Cerebellar cortex (tissue), 1 donor: ENCODE results near the gene TIMM23.
A peak's percentile ranks its signal among the peaks of the same experiment; 100 is the strongest.
"Not testable (repeated sequence)": the region's sequence is repeated elsewhere in the genome, so short reads cannot be mapped to it uniquely, and the experiment has no call there.

ENCODE experiments used
- DNase-seq: peaks from one replicate; pipeline ENCODE4 v3.0.0-alpha.2; 2015; ENCODE audit warnings: low spot score

Gene TIMM23

DNA sequence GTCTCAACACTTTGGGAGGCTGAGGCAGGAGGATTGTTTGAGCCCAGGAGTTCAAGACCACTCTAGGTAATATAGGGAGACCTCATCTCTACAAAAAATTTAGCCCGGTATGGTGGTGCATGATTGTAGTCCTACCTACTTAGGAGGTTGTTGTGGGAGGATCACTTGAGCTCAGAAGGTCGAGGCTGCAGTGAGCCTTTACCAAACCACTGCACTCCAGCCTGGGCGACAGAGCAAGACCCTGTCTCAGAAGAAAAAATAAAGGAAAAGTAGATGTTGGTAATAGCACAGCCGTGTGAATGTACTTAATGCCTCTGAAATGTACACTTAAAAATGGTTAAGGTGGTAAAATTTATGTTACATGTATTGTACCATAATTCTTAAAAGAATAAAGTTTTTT is 25.3 kb downstream of the TIMM23 start:
- no peak for DNase-seq

DNA sequence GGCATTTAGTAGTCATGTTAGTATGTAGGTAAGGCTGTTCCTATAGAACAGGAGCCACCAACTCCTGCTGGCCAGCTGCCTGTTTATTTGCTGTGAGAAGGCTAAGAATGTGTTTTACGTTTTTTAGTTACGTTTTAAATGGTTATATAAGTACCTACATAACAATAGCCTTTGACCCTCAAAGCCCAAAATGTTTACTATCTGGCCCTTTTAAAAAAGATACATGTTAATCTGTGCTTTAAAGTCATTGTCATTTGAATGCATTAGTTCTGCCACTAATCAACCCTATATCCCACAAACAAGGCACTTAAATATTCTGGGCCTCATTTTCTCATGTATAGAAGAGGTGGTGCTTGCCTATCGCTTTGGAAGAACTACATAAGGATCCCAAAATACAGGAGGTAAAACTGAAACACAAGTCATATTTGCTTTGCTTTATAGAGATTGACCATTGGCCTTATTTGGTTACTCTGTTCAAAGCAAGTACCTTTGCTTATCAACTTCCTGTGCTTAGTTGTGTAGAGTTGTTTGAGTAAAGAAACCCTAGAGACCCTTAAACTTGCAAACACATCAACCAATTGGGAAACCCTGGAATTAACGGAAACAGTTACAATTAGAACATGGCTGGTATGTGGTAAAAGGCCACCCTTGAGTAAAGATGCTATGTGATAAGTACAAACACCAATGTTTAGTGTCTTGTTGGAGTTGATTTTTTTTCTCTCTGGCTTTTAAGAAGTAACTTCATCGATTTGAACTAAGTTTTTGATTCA is 25.9 kb downstream of the TIMM23 start:
- no peak for DNase-seq

DNA sequence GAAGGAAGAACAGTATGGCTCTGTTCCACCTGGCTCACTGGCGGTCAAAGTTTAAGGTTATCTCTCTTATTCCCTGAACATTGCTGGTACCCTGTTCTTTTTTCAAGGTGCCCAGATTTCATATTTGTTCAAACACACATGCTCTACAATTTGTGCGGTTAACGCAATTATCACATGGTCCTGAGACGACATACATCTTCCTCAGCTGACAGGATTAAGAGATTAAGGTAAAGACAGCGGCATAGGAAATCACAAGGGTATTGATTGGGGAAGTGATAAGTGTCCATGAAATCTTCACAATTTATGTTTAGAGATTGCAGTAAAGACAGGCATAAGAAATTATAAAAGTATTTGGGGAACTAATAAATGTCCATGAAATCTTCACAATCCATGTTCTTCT is 27.7 kb downstream of the TIMM23 start:
- DNase-seq = not testable (repeated sequence)

DNA sequence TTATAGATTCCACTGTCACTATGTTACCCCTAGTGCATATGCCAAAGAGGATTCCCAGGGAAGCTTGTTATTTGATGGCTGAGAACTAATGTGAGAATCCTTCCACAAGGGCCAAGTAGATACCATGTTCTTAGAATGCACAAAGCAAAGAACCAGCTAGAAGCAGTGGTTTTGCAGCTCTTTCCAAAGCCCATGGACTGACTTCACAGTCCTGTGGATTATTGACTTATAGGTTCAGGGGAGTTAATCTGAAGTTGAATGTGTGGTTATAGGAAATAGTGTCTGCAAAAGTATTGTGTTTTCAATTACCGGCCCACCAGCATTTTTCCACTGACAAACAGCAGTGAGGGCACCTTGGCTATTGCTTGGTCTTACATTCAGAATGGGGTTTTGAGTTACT is 28.2 kb downstream of the TIMM23 start:
- no peak for DNase-seq

DNA sequence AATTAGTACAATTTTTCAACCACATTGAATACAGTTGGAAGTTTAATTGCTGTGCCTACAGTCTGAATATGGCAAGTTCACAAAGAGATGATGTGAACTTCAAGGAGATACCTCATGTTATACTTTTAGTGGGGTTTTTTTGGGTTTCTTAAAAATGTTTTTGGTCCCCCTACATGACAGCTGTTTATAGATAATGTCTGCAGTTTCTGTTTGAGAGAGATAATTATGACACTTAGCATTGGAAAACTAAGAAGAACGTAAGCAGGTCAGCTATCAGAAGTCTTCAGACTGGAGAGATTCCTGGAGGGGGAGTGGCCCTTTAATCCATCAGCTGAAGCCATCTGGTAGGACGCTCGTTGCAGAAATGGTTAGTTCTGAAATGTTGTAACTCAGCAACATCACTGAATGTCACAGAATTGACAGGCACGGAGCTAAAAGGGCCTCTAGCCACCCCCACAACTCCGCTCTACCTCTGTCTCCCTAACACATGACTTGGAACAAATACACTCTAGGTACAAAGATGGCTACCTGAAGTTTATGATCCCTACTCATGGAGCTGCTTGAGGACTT is 29.0 kb downstream of the TIMM23 start:
- DNase-seq = no peak

DNA sequence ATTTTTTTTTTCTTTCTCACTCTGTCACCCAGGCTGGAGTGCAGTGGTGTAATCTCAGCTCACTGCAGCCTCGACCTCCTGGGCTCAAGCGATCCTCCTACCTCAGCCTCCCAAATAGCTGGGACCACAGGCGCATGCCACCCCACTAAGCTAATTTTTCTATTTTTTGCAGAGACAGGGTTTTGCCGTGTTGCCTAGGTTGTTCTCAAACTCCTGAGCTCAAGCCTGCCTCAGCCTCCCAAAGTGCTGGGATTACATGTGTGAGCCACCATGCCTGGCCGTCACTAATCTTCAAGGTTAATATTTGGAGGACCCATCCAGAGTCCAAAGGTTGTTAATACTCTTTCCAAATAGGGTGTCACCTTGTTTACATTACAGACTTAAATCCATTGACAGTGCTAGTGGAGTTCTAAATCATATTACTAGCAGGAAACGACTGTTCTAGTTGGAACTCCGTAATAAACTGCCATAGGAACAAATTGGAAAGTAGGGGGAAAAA is 29.9 kb downstream of the TIMM23 start:
- DNase-seq = not testable (repeated sequence)

DNA sequence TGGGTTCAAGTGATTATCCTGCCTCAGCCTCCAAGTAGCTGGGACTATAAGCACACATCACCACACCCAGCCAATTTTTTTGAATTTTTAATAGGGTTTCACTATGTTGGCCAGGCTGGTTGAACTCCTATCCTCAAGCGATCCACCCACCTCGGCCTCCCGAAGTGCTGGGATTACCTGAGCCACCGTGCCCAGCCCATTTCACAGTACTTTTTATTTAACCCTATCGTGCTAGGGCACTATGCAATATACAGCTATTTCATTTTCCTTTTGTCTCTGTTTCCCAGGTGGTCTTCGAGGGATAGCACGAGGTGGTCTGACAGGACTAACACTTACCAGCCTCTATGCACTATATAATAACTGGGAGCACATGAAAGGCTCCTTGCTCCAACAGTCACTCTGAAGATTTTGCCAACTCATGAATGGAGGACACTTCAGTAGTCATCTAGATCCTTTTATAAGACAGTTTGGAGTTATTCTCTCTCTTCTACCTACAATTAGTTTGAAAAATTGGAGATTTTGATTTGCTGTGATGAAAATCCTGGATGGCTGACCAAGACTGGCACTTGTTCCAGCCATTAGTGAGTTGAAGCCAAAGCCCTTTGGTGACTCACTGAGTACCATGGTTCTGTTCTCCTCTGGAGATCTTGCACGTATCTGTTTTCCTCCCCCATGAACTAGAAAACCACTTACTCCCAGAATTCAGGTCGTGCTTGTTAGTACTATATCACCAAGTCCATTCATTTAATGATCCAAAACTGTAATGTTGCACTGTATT is 30.8 kb downstream of the TIMM23 start:
- no peak for DNase-seq

DNA sequence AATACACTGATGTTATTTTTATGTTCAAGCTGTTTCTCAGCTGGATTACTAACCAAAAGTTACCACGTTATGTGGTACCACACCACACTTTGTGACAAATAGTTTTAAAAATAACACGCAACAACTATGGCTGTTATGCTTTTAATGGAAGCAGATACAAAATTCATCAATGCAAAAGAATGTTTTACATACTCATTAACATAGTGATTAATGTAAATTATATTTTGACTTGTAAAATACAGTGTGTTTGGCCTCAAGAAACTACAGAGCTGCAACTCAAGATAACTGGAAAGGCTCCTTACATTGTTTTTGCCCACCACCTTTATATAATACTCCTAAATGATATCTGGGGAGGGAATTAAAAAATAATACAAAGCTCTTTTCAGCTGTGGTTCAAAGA is 32.7 kb downstream of the TIMM23 start:
- DNase-seq = no peak

DNA sequence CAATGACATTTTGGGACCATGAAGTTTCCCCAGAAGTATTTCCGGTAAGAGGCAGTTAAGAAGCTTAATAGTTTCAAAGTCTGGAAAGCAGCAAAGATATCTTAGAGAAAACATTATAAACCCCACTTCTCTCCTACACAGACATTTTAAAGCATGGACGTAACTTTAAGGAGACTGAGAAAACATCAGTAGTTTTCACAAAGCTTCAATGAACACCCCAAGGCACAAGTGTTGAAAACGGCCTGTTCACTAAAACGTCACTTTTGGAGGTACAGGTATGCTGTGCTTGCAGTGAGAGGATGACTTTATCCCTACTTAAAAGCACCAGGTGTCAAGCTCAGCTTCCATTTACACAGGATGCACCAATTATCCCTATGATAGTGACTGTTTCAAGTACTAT is 33.1 kb downstream of the TIMM23 start:
- DNase-seq = no peak

DNA sequence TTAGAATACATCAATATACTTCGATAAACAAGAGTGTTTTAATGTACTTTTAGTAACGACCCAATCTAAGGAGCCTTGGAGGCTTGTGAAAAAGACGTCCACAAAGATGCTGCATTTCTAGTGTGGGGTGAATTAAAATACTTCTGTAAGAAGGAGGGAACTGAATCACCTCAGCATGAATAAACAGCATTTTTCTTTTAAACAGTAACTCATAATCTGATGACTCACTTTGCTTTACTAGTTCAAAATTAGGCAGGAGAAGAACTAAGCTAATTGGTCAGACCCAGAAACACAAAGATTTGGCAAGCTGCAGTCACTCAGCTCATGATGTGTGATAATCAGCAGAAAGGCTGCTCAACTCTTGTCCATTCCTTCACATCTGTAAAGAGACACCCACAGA is 33.9 kb downstream of the TIMM23 start:
- no peak for DNase-seq

DNA sequence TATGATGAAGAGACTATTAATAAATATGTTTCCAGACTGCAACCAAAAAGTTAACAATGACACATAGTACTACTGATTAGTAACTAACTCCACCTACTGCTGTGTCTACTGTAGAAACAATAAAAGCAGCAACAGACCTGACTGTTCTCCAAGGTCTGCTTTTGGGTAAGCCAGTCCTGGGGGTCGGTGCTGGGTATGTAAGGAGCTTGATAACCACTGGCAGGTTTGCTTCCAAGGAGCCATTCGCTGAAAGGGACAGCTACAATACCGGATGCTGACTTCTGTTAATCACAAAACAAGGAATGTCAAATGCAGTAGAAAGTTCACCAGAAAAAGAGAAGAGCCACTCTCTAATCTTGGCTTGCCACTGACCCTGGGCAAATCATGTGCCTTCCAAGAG is 40.5 kb downstream of the TIMM23 start:
- no peak for DNase-seq

DNA sequence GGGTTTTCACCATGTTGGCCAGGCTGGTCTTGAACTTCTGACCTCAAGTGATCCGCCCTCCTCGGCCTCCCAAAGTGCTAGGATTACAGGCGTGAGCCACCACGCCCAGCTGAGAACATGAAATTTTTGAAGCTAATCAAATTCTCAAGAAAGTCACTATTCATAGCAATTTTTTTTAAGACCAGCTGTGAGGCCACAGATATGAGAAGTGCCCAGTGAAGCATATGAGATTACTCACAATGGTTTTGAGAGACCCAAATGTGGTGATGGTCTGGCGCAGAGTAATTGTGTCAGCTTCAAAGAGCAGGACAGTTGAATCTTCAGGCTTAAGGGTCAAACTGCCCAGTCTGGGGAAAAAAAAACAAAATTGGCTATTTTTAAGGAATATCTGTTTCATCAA is 41.9 kb downstream of the TIMM23 start:
- no peak for DNase-seq

DNA sequence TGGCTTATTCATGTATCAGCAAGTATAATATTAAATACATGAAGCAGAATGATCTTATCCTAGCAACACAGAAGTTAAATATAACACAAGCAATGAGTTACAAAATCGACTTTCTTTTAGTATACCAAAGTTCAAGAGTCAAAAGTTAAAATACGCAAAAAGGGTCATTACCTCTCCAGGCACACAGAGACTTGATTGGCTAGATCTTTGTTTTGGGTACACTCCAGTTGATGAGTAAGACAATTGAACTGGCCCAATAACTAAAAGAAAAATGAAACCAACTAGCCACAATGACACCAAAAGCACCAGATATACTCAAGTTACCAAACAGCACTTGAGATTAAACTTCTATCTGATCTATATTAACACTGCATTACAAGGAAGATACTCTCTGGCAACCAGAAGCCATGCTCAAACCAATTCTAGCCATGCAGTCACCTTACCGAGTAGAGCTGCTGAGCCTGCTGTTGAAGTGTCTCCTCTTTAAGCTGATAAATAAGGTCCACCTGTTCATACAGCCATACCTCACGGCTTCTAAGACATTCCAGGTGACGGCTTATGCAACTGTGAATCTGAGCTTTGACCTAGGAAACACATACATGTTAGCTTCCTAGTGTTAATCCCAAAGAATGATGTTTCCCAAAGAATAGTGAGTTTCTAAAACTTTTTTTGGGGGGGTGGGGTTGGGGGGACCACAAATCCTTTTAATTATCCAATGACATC is 42.6 kb downstream of the TIMM23 start:
- DNase-seq = no peak

DNA sequence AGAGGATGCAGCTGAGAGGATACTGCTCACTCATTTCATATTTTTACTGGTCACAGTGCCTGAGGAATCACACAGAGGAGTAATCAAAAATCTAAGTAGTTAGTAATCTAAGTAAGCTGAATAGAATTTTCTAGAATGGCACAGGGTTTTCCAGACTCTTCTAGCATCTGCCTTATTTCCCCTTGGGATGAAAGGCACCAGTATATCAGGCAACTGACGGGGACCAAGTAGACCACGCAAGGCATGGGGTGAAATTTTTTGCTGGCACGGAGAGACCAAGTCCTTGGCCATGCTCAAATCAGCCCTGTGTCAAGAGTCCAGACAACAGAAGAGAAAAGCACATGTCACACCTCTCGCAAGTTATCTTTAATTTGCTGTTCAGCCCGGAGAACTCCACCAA is 43.9 kb downstream of the TIMM23 start:
- DNase-seq = no peak

DNA sequence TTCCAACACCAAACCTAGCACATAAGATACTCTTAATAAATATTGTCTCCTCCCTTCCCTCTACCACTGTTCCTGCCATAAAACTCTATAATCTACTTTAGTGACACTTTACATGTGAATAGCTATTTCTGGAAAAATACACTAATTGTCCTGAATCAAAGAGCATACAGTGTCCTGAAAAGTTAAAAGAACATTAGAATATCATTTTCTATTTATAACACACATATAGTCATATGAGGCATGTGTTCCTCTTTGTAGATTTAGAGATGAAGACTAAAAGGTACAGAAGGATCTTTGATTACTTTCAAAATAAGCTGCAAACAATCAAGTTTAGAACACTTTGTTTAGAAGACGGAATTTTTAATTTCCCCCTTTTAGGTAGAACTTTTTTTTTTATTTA is 44.5 kb downstream of the TIMM23 start:
- no peak for DNase-seq

DNA sequence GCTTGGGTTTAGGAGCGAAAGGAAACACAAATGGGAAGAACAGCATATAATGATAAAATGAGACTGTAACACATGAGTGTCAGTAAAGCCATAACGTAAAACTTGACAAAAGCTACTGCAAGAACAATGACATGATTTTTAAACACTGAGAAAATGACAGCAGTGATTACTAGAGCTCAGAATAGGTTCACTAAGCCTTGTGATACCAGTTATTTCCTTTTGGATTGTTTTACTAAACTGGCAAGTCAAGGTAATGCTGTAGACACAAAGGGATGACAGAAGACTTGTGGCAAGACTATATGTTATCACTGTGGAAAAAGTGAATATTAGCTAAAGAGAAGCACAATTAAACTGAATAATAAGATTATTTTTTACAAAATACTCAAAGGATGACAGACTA is 45.4 kb downstream of the TIMM23 start:
- DNase-seq = no peak

DNA sequence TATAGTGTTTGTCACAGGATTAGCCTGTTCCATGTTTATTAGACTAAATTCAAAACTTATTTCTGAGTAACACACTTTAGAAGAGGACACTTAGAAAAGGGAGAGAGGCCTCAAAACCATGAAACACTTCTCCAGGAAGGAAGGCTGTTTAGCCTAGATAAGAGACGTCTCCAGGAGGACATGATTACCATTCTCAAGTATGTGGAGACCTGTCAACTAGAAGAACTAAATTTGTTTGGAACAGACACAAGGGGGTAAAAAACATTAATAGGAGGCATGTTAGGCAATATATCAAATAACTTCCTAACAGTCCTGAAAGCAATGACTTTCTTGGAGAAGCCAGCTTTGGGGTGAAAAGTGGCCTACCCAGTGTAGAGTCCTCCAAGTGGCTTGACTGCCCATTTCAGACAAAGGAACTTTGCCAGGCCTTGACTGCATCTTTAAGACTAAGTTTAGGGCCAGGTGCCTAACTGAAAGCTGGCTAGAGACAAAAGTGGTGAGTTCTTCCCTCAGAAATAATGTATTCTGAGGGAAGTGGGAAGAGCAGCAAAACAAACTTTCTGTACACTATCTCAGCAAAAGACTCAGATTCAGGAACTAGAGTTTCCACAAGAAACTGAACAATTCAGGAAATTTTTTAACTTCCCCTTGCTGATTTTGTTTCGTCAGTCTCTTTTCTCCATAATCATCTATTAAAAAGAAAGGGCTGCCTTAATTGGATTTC is 46.3 kb downstream of the TIMM23 start:
- no peak for DNase-seq

DNA sequence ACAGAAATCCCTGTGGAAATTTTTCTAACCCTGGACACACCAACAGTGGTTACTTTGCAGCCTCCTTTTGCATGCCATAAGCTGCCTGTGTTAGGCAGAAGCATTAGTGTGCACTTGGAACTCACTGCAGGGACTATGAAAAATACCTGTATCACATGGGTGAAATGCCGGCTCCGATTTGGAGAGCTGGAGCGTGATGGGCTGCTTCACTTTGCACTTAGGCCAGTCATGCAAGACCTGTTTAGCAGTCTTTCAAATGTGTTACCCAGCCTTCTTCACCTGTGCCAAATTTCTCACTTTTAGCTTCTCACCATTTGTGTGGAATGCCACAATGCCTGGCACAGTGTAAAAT is 46.9 kb downstream of the TIMM23 start:
- no peak for DNase-seq

DNA sequence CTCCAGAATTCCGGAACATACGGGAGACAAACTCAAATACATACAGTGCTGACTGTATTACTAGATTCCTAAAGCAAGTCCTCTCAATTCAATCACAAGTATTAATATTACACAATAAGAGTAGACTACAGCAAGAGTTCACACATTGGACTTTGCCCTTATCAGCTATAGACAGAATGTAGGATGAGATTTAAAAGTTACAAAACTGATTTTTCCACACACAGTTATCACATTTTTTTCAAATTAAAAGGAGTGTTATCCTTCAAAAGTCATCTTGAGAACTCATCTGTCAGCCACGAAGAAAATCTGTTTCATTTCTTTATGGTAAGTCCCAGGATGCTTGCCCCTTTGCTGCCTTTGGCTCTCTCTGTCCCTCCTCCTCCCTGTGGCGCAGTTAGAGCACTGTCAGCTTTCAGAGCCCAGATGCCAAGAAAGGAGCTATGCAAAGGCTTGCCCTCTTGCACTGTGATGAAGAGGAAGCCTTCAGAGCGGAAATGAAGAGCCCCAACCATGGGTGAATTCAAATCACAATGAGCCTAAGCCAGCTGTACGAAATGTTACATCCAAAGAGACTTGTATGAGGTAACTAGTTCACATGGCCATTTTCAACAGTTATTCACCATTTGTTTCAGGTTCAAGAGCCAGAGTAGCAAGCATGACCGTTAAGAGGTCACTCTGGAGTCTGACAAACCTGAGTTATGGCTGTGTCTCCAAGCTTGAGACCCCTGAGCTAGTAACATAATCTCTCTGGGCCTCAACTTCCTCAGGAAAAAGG is 47.5 kb downstream of the TIMM23 start:
- DNase-seq = no peak

DNA sequence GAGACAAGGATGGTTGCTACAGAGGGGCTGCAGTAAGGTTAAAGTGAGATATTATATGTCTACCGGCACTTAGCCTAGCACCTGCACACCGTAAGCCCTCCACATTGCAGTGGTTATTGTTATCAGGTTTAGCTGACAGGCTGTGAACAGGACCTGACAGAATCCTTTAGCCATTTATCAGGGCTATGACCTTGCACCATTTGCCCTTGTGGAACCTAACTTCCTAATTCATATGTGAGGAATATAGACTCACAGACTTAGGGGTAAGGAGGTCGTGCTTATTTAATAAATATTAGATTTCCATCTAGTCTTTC is 48.0 kb downstream of the TIMM23 start:
- DNase-seq = no peak

DNA sequence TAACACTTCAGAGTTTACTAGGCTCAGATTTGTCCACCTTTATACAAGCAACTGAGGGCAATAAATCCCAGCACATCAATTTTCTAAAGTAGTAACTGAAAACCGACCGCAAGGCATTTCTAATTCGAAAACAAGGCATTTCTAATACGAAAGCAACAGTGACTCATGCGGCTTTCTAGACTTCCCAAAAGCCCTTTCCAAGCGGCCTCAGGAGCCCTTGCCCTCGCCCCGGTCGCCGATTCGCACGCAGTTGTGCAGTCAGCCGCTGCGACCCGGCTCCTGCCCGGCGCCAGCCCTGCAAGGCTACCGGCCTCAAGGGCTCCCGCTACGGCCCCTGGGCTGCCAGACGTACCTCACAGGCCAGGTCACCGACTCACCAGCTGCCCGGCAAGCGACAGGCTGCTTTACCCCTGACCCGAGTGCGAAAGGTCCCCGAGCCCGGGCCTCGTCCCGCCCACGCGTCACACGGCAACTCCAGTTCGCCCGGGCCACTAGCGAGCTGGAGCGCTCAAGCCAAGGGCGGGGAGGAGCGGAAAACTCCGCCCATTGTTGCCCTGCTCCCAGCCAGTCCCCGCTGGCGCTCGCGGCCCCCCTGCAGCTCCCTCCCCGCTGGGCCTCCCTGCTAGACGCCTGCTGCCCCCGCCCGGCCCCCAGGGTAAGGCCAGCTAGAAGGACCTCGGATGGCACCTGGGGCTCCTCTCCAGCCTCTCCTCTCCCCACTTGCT is 50.9 kb downstream of the TIMM23 start:
- DNase-seq = peak; percentile 71
